Measurements from ENCODE around the gene SERPINI1.

SERPINI1 gene

DNA sequence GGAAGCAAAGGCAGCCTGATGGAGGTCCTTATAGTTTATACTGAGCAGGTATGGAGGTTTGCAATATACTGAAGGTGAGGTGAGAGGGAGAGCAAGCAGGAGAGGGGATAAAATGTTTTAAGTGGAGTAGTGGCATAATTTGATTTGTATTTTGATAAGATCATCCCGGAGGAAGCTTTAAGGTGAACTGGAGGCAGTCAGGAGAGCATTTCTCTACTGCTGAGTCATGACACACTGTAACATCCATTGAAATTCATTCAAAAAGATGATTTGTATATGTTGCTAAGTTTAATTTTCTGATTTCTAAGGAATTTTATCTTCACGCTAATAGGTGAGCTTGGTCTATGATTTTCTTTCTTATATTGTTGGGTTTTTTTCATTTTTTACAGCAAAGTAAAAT, 81.4 kb downstream of the SERPINI1 start:
- TF ChIP-seq GLIS3 (CRISPR knock-in tag; IDR thresholded peaks at IDR 0.05), result no peak
- no peak for TF ChIP-seq ZFP3 (CRISPR knock-in tag; IDR thresholded peaks at IDR 0.05)
- TF ChIP-seq ISL1 (CRISPR knock-in tag; IDR thresholded peaks at IDR 0.05), result peak; percentile 28; the same call in 1 of the 2 replicates
- TF ChIP-seq ZFP30 (CRISPR knock-in tag; IDR thresholded peaks at IDR 0.05), result no peak
- TF ChIP-seq, protein P1, sequence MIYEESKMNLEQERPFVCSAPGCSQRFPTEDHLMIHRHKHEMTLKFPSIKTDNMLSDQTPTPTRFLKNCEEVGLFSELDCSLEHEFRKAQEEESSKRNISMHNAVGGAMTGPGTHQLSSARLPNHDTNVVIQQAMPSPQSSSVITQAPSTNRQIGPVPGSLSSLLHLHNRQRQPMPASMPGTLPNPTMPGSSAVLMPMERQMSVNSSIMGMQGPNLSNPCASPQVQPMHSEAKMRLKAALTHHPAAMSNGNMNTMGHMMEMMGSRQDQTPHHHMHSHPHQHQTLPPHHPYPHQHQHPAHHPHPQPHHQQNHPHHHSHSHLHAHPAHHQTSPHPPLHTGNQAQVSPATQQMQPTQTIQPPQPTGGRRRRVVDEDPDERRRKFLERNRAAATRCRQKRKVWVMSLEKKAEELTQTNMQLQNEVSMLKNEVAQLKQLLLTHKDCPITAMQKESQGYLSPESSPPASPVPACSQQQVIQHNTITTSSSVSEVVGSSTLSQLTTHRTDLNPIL (CRISPR knock-in tag; IDR thresholded peaks at IDR 0.05; ENCODE audit: low read depth), result no peak
- no peak for ATAC-seq

DNA sequence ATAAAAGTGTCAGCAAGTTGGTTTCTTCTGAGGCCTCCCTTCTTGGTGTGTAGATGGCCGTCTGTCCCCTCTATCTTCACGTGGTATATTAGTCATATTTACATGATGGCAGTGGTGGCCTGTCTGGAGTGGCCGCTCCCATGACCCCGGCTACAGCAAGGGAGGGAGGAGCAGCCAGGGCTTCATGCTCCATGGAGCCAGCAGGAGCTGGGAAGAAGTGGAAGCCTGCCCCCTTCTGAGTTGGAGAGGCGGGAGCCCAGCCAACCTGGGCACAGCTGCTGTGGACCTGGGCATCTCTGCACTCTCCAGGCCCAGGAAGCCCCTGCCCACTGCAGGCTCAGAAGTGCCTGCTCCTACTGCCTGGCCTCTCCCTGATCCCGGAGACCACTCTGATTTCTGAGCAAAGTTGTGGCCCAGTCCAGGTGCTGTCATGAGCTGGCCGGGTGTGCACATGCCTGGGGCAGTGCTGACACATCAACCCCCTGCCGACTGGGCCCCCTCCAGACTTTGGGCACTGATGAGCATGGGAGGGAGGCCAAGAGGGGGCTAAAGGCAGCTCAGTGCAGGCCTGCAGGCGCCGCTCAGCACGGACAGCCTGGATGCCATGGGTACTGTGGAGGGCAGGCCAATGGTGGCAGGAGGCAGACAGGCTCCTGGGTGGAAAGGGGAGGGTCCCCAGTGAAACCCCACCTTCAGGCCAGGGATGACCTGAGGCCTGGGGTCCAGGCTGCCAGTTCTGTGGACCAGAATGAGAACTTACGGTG, 84.8 kb downstream of the SERPINI1 start:
- no peak for ATAC-seq
- TF ChIP-seq TCF4 (CRISPR knock-in tag; IDR thresholded peaks at IDR 0.05; ENCODE audit: borderline replicate concordance) (no peak), ISL1 (CRISPR knock-in tag; IDR thresholded peaks at IDR 0.05) (no peak), BACH2 (CRISPR knock-in tag; IDR thresholded peaks at IDR 0.05; ENCODE audit: borderline replicate concordance) (no peak), ZFP3 (CRISPR knock-in tag; IDR thresholded peaks at IDR 0.05) (no peak), ZNF565 (CRISPR knock-in tag; conservative IDR thresholded peaks at IDR 0.05; ENCODE audit: low read depth) (no peak), CSDC2 (CRISPR knock-in tag; IDR thresholded peaks at IDR 0.05) (no peak), SNAI2 (CRISPR knock-in tag; IDR thresholded peaks at IDR 0.05) (no peak), OSR1 (CRISPR knock-in tag; IDR thresholded peaks at IDR 0.05) (no peak), RARB (CRISPR knock-in tag; IDR thresholded peaks at IDR 0.05) (no peak), PPARA (CRISPR knock-in tag; IDR thresholded peaks at IDR 0.05; ENCODE audit: borderline replicate concordance) (no peak)
- TF ChIP-seq, protein P2, sequence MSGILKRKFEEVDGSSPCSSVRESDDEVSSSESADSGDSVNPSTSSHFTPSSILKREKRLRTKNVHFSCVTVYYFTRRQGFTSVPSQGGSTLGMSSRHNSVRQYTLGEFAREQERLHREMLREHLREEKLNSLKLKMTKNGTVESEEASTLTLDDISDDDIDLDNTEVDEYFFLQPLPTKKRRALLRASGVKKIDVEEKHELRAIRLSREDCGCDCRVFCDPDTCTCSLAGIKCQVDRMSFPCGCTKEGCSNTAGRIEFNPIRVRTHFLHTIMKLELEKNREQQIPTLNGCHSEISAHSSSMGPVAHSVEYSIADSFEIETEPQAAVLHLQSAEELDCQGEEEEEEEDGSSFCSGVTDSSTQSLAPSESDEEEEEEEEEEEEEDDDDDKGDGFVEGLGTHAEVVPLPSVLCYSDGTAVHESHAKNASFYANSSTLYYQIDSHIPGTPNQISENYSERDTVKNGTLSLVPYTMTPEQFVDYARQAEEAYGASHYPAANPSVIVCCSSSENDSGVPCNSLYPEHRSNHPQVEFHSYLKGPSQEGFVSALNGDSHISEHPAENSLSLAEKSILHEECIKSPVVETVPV (CRISPR knock-in tag; IDR thresholded peaks at IDR 0.05), result no peak

DNA sequence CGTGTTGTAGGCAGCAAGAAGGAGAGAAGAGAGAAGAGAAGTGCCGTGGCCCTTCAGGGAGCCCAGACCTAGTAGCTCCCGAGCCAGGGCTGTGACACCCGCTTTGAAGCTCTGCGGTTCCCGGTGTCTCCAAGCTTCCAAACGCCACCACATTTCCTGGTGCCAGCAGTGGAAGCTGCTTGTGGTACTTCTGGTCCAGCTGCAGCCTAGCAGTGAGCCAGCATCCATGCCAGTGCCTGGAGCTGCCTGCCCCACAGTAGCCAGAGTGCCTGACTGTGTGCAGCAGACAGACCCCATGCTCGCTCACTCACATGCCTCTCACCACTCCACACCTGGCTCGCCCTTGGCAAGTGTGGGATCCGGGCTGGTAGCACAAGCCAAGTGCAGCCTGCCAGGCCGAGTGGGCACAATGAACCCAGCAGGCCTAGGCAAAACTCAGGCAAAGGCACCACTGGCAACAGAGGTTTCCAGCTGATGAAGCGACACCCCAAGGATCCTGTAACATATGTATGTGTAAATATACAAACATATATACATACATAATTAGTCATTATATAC, 85.8 kb downstream of the SERPINI1 start:
- ATAC-seq, result no peak
- TF ChIP-seq, protein P3, sequence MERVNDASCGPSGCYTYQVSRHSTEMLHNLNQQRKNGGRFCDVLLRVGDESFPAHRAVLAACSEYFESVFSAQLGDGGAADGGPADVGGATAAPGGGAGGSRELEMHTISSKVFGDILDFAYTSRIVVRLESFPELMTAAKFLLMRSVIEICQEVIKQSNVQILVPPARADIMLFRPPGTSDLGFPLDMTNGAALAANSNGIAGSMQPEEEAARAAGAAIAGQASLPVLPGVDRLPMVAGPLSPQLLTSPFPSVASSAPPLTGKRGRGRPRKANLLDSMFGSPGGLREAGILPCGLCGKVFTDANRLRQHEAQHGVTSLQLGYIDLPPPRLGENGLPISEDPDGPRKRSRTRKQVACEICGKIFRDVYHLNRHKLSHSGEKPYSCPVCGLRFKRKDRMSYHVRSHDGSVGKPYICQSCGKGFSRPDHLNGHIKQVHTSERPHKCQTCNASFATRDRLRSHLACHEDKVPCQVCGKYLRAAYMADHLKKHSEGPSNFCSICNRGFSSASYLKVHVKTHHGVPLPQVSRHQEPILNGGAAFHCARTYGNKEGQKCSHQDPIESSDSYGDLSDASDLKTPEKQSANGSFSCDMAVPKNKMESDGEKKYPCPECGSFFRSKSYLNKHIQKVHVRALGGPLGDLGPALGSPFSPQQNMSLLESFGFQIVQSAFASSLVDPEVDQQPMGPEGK (CRISPR knock-in tag; IDR thresholded peaks at IDR 0.05; ENCODE audit: borderline replicate concordance), result no peak
- TF ChIP-seq, protein P4, sequence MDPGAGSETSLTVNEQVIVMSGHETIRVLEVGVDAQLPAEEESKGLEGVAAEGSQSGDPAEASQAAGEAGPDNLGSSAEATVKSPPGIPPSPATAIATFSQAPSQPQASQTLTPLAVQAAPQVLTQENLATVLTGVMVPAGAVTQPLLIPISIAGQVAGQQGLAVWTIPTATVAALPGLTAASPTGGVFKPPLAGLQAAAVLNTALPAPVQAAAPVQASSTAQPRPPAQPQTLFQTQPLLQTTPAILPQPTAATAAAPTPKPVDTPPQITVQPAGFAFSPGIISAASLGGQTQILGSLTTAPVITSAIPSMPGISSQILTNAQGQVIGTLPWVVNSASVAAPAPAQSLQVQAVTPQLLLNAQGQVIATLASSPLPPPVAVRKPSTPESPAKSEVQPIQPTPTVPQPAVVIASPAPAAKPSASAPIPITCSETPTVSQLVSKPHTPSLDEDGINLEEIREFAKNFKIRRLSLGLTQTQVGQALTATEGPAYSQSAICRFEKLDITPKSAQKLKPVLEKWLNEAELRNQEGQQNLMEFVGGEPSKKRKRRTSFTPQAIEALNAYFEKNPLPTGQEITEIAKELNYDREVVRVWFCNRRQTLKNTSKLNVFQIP (CRISPR knock-in tag; IDR thresholded peaks at IDR 0.05; ENCODE audit: borderline replicate concordance, low read depth), result no peak
- no peak for TF ChIP-seq ZNF565 (CRISPR knock-in tag; conservative IDR thresholded peaks at IDR 0.05; ENCODE audit: low read depth)
- no peak for TF ChIP-seq ZFP3 (CRISPR knock-in tag; IDR thresholded peaks at IDR 0.05)
- TF ChIP-seq PPARA (CRISPR knock-in tag; IDR thresholded peaks at IDR 0.05; ENCODE audit: borderline replicate concordance), result no peak
- TF ChIP-seq ZNF70 (CRISPR knock-in tag; IDR thresholded peaks at IDR 0.05), result no peak
- TF ChIP-seq CSDC2 (CRISPR knock-in tag; IDR thresholded peaks at IDR 0.05), result no peak
- TF ChIP-seq ARNTL (CRISPR knock-in tag; IDR thresholded peaks at IDR 0.05; ENCODE audit: borderline replicate concordance, low read depth), result no peak
- TF ChIP-seq, protein P1 (CRISPR knock-in tag; IDR thresholded peaks at IDR 0.05; ENCODE audit: low read depth), result no peak
- TF ChIP-seq, protein P2 (CRISPR knock-in tag; IDR thresholded peaks at IDR 0.05), result no peak
- TF ChIP-seq ISL1 (CRISPR knock-in tag; IDR thresholded peaks at IDR 0.05), result no peak
- TF ChIP-seq SNAI2 (CRISPR knock-in tag; IDR thresholded peaks at IDR 0.05), result no peak
- no peak for TF ChIP-seq RARB (CRISPR knock-in tag; IDR thresholded peaks at IDR 0.05)
- TF ChIP-seq ESRRG (CRISPR knock-in tag; IDR thresholded peaks at IDR 0.05), result no peak
- no peak for TF ChIP-seq ZC3H10 (CRISPR knock-in tag; IDR thresholded peaks at IDR 0.05)
- no peak for TF ChIP-seq ZNF8 (CRISPR knock-in tag; IDR thresholded peaks at IDR 0.05)
- TF ChIP-seq TCF4 (CRISPR knock-in tag; IDR thresholded peaks at IDR 0.05; ENCODE audit: borderline replicate concordance), result no peak

All from SK-N-SH treated with all-trans-retinoic acid at 6 μM for 48 hours (cell line).